HL-60 (cell line): ENCODE data around the gene TMPRSS13.

Experiments
- DNase-seq, 2 experiments: peaks; one replicate each; pipeline ENCODE4 v3.0.0-alpha.2; 2010 to 2020; ENCODE audit warnings: low read depth in 1 of 2, low spot score in 1 of 2
- H3K27ac ChIP-seq: fragments of 250-450 bp; sonication (Bioruptor Pico); replicated peaks from 2 replicates; pipeline ENCODE4 v1.5.1; 2020; ENCODE audit warnings: mild to moderate bottlenecking, moderate library complexity
- H3K27me3 ChIP-seq: fragments of 250-450 bp; sonication (Bioruptor Pico); 2 replicates; pipeline ENCODE4 v1.5.1; 2021; ENCODE audit warnings: mild to moderate bottlenecking, moderate library complexity; ENCODE audit not compliant: insufficient read depth, poor library complexity, severe bottlenecking
- H3K4me3 ChIP-seq: replicated peaks from 2 replicates; pipeline ENCODE4 v1.5.1; 2011; ENCODE audit warnings: mild to moderate bottlenecking, control low read depth, low read length; ENCODE audit not compliant: insufficient read depth
- GABPA ChIP-seq: IDR thresholded peaks from 2 replicates; pipeline ENCODE4 v1.6.1; 2012; ENCODE audit warnings: low read depth
- POLR2AphosphoS5 ChIP-seq: IDR thresholded peaks from 2 replicates; pipeline ENCODE4 v1.6.1; 2012; ENCODE audit warnings: low read depth
- SPI1 ChIP-seq: IDR thresholded peaks from 2 replicates; pipeline ENCODE4 v1.6.1; 2012; ENCODE audit warnings: low read depth, mild to moderate bottlenecking, borderline replicate concordance
- TF ChIP-seq, protein P1 (sequence below): IDR thresholded peaks from one replicate; pipeline ENCODE4 v1.5.1; 2011; ENCODE audit warnings: low read length, control low read depth, inconsistent platforms; ENCODE audit not compliant: insufficient read depth
- TF ChIP-seq, protein P2 (sequence below): IDR thresholded peaks from 2 replicates; pipeline ENCODE4 v1.6.1; 2012; ENCODE audit warnings: low read depth; ENCODE audit not compliant: insufficient replicate concordance

The TMPRSS13 gene

DNA sequence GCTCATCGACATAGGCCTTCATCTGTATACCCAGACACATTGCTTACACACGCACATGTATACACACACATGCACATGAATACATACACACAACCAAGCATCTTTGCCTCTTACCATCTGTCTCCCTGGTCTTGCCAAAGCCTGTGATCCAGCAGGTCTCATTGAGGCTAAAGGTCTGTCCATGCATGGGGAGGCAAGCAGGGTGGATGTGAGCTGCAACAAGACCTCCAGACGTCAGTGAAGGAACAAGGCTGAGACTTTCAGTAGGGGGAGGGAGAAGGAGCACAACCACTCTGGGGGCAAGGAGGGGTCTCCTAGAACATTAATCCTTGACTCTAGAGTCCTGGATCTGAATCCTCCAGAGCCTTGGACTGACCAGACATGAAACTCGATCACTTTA lies 23.7 kb downstream of the TMPRSS13 start:
- H3K4me3 ChIP-seq = no peak overlapping the region
- no peaks in the 10 kb centered on the region for H3K27me3 ChIP-seq
- TF ChIP-seq SPI1 (no peak), GABPA (no peak), POLR2AphosphoS5 (no peak)
- TF ChIP-seq, protein P1, sequence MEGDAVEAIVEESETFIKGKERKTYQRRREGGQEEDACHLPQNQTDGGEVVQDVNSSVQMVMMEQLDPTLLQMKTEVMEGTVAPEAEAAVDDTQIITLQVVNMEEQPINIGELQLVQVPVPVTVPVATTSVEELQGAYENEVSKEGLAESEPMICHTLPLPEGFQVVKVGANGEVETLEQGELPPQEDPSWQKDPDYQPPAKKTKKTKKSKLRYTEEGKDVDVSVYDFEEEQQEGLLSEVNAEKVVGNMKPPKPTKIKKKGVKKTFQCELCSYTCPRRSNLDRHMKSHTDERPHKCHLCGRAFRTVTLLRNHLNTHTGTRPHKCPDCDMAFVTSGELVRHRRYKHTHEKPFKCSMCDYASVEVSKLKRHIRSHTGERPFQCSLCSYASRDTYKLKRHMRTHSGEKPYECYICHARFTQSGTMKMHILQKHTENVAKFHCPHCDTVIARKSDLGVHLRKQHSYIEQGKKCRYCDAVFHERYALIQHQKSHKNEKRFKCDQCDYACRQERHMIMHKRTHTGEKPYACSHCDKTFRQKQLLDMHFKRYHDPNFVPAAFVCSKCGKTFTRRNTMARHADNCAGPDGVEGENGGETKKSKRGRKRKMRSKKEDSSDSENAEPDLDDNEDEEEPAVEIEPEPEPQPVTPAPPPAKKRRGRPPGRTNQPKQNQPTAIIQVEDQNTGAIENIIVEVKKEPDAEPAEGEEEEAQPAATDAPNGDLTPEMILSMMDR = no peak
- TF ChIP-seq, protein P2, sequence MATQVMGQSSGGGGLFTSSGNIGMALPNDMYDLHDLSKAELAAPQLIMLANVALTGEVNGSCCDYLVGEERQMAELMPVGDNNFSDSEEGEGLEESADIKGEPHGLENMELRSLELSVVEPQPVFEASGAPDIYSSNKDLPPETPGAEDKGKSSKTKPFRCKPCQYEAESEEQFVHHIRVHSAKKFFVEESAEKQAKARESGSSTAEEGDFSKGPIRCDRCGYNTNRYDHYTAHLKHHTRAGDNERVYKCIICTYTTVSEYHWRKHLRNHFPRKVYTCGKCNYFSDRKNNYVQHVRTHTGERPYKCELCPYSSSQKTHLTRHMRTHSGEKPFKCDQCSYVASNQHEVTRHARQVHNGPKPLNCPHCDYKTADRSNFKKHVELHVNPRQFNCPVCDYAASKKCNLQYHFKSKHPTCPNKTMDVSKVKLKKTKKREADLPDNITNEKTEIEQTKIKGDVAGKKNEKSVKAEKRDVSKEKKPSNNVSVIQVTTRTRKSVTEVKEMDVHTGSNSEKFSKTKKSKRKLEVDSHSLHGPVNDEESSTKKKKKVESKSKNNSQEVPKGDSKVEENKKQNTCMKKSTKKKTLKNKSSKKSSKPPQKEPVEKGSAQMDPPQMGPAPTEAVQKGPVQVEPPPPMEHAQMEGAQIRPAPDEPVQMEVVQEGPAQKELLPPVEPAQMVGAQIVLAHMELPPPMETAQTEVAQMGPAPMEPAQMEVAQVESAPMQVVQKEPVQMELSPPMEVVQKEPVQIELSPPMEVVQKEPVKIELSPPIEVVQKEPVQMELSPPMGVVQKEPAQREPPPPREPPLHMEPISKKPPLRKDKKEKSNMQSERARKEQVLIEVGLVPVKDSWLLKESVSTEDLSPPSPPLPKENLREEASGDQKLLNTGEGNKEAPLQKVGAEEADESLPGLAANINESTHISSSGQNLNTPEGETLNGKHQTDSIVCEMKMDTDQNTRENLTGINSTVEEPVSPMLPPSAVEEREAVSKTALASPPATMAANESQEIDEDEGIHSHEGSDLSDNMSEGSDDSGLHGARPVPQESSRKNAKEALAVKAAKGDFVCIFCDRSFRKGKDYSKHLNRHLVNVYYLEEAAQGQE = no peak
- no peak for DNase-seq
- no peak overlapping the region for H3K27ac ChIP-seq

DNA sequence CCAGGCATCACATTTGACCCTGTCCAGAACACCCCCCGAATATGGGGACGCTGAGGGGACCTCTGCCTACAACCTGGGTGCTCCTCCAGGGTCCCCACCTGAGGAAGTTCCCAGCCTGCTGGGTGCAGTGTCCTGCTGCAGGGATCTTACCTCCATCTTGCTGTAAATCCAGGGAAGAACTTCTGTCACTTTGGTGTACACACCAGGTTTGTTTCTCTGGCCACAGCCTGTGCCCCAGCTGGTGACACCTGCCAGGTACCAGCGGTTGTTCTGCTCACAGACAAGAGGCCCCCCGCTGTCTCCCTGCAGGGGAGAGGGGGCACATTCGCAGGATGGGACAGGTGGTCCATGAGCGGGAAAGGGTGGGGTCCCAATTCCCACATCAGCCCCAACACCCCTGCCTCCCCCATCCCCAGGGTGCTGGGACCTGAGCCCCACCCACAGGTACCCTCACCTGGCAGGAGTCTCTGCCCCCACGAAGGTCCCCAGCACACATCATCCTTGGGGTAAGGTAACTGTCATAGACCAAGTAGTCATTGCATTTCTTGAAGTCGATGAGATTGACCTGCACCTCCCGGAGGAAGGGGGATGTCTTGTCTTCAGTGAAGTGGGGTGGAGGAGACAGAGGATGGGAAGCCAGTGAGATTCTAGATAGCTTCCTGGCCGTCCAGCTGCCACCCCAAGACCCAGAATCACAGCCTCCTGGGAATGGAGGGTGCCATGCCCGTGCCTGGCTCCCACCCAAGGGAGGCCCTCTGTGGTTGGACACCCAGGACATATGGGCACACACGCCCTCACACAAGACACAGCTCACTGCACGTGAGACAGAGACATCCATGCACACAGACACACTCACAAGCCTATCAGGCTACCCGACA lies 25.5 kb downstream of the TMPRSS13 start:
- no peak for DNase-seq
- Histone ChIP-seq H3K27ac (no peak overlapping the region), H3K27me3 (no peaks in the 10 kb centered on the region), H3K4me3 (no peak overlapping the region)
- TF ChIP-seq, protein P2 = no peak
- TF ChIP-seq POLR2AphosphoS5 = no peak
- TF ChIP-seq, protein P1 = no peak
- no peak for TF ChIP-seq SPI1
- no peak for TF ChIP-seq GABPA

DNA sequence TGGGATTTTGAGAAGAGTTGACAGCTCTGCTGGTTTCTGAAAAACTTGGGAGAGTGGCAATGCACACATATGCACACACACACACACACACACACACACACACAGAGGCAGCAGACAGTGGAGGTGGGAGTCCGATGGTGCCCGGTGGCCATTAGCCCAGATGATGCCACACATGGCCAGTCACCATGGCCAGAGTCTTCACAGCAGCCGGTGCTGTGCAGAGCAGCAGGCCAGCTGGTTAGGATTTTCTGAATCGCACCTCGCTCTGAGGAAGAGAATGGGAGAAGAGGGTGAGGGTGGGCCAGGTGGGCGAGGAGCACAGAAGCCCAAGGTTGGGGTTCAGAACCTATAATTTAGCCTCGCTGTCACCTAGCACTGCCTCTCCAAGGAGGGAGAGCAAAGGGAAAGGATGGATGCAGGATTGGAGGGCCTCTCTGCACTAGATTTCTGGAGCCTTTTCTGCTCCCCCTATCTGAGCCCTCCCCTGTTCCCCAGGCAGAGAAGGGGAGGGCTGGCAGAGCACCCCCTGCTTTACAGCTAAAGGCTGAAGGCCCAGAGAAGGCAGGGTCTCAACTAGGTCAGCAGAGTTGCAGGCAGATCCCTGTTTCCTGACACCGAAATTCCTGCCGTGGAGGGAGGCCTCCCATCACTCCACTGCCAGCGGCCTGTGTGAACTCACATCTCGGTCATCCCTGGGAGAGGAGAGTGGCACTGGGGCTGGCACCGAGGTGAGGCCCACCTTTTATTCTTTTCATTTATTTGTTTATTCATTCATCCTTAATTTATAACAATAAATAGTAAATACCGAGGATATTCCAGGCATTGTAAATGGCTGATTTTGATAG lies 27.0 kb downstream of the TMPRSS13 start:
- DNase-seq = no peak
- Histone ChIP-seq H3K4me3 (no peak overlapping the region), H3K27ac (no peak overlapping the region), H3K27me3 (no peaks in the 10 kb centered on the region)
- TF ChIP-seq, protein P1 = no peak
- TF ChIP-seq POLR2AphosphoS5 = no peak
- TF ChIP-seq GABPA = no peak
